Activated B cell treated with CpG ODN at 0.5 μM for 24 hours (primary cell): ENCODE data around the gene NKX1-1. TPM values are rescaled to one million over a fixed set of nuclear protein-coding genes. Genes with fewer than 3 reads are reported as not detected.

Experiments
- ATAC-seq: fragments of 200-7000 bp; cut with Tn5 transposase; one replicate; pipeline ENCODE4 v1.10.0; 2021; ENCODE audit warnings: low read depth, mild to moderate bottlenecking, moderate library complexity
- CTCF ChIA-PET: fragments of 350-600 bp; sonication (Branson Sonifier 250); formaldehyde crosslinking; loops from one replicate; lab custom pipeline; 2021; ENCODE audit warnings: antibody characterized with exemption; lab: Charles Lee
- POLR2A ChIA-PET: fragments of 350-600 bp; sonication (Branson Sonifier 250); formaldehyde crosslinking; loops from one replicate; lab custom pipeline; 2021; ENCODE audit warnings: antibody characterized with exemption; lab: Charles Lee
- DNase-seq: peaks from one replicate; pipeline ENCODE4 v3.0.0; 2022
- H3K27ac Mint-ChIP-seq: one replicate; pipeline ENCODE4 v1.8.0; 2020; ENCODE audit warnings: mixed read lengths
- H3K27me3 Mint-ChIP-seq: one replicate; pipeline ENCODE4 v1.8.0; 2021; ENCODE audit warnings: mixed read lengths
- H3K36me3 Mint-ChIP-seq: one replicate; pipeline ENCODE4 v1.8.0; 2021; ENCODE audit warnings: low read depth, mixed read lengths
- H3K4me1 Mint-ChIP-seq: one replicate; pipeline ENCODE4 v1.8.0; 2021; ENCODE audit warnings: mixed read lengths
- H3K4me3 Mint-ChIP-seq: one replicate; pipeline ENCODE4 v1.8.0; 2020; ENCODE audit warnings: mild to moderate bottlenecking, mixed read lengths
- H3K9me3 Mint-ChIP-seq: one replicate; pipeline ENCODE4 v1.8.0; 2020; ENCODE audit warnings: mixed read lengths
- intact Hi-C: fragments of 100-400 bp; cut with micrococcal nuclease; formaldehyde crosslinking; loops from one replicate; pipeline ENCODE4 v1.15.1; 2024
- total RNA-seq: library from RNA; stranded (reverse); gene quantifications from 2 replicates; pipeline ENCODE4 v1.2.3, GENCODE V29; 2022
- TF ChIP-seq, protein P1 (sequence below): fragments of 200-600 bp; IDR thresholded peaks from one replicate; pipeline ENCODE4 v1.8.0; 2022; ENCODE audit warnings: antibody characterized with exemption, mild to moderate bottlenecking

The NKX1-1 gene
- total RNA-seq, 1 donor from 2014 or later, result not detected

DNA sequence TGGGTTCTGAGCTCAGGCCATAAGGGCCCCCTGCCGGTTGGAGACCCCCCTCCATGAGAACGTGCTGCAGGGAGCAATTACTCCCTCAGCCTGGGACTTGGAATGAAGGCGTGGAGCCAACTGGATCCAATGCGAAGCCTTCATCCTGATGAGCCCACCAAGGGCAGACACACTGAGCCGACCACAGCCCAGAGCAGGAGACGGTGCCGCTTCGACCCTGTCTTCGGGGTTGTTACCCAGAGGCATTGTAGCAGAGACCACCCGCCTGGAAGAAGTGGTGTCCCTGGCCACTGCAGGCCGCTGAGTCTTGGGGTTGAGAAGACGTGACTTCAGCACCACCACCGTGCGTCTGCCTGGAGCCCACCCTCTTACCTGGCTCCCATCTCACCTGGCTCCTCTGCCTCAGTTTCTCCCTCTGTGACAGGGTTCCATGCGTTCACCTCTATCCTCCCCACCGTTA lies 7.0 kb upstream of the NKX1-1 start:
- TF ChIP-seq, protein P1, sequence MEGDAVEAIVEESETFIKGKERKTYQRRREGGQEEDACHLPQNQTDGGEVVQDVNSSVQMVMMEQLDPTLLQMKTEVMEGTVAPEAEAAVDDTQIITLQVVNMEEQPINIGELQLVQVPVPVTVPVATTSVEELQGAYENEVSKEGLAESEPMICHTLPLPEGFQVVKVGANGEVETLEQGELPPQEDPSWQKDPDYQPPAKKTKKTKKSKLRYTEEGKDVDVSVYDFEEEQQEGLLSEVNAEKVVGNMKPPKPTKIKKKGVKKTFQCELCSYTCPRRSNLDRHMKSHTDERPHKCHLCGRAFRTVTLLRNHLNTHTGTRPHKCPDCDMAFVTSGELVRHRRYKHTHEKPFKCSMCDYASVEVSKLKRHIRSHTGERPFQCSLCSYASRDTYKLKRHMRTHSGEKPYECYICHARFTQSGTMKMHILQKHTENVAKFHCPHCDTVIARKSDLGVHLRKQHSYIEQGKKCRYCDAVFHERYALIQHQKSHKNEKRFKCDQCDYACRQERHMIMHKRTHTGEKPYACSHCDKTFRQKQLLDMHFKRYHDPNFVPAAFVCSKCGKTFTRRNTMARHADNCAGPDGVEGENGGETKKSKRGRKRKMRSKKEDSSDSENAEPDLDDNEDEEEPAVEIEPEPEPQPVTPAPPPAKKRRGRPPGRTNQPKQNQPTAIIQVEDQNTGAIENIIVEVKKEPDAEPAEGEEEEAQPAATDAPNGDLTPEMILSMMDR, result no peak
- POLR2A ChIA-PET, result no interaction called here
- no peak overlapping the region for H3K4me3 Mint-ChIP-seq
- intact Hi-C loops, result no loop called here
- DNase-seq, result no peak
- H3K4me1 Mint-ChIP-seq, result no peaks in the 10 kb centered on the region
- H3K9me3 Mint-ChIP-seq, result no peaks in the 10 kb centered on the region
- H3K27ac Mint-ChIP-seq, result no peak overlapping the region
- no peaks in the 10 kb centered on the region for H3K36me3 Mint-ChIP-seq
- no peak for ATAC-seq
- CTCF ChIA-PET, result no interaction called here
- peaks cover 49% of the 10 kb centered on the region for H3K27me3 Mint-ChIP-seq

DNA sequence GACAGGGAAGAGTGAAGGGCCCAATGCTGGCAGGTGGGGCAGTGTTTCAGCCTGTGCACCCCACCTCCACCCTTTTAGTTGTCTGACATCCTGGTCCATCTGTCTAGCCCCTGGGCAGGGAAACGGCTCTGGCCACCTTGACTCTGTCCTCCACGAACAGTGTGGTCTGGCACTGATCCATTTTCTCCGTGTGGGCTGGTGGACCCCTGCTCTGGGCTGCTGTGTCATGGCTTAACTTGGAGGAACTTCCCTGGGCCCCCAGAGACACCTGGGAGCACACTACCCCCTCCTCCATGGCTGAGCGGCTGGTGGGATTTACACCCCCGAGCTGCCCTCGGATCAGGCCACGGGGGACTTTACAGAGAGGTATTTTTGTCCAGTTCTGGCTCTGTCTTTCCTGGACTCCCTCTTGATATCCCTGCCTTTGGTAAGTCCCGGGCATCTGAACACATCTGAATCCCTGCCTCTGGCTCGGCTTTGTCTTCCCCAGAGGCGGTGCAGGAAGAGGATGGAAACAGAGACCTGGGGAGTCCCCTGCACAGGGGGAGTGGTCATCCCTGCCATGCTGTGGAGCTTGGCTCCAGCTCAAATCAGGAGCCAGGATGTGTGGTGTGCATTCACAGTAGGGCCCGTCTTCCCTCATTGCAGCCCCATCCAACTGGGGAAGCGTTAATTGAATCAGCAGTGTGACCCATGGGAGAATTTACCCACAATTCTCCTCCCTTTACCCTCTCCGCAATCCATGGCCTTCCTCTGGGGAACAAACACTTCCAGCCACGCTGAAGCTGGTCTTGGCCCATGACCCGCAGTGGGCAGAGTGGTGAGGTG lies 6.3 kb upstream of the NKX1-1 start:
- ChIA-PET POLR2A (no interaction called here), CTCF (no interaction called here)
- Mint-ChIP-seq H3K9me3 (no peaks in the 10 kb centered on the region), H3K36me3 (no peaks in the 10 kb centered on the region), H3K27me3 (peaks cover 51% of the 10 kb centered on the region), H3K4me3 (no peak overlapping the region), H3K4me1 (no peaks in the 10 kb centered on the region), H3K27ac (no peak overlapping the region)
- DNase-seq, result no peak
- intact Hi-C loops, result no loop called here
- TF ChIP-seq, protein P1, result no peak
- no peak for ATAC-seq

DNA sequence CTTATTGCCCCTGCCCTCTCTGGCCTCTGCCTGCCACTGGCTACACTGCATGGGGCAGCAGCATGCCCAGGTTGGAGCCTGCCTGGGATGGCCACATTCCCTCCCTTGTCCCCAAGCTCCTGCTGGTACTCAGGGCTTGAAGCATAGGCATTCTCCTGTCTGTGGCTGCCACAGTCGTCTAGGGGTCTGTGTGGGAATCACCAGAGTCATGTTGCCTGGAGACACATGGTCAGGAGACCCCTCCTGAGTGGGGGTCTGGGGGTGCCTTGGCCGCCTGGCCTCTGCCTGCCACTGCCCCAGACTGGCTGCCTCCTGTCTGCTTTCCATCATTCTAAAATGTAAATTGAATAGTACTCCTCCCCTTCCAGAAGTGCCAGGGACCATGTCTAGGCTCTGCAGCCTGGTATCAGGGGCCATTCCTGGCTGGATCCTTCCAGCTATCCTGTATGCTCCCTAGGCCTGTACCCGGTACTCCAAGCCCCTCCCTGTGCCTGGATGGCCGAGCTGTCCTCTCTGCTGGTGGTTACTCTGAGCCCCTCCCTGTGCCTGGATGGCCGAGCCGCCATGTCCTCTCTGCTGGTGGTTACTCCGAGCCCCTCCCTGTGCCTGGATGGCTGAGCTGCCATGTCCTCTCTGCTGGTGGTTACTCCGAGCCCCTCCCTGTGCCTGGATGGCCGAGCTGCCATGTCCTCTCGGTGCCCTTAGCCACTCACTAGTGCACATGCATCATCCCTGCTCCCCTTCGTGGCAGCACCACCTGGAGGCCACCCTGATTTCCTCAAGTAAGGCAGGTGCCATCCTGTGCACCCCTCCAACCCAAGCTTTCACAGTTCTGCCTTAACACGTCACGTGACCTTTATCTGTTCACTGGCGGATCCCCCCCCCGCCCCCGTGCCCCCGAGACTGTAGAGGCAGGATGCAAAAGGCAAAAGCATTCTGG lies 5.5 kb upstream of the NKX1-1 start:
- no peaks in the 10 kb centered on the region for H3K36me3 Mint-ChIP-seq
- ATAC-seq (no peak), DNase-seq (no peak)
- ChIA-PET POLR2A (no interaction called here), CTCF (no interaction called here)
- no peak overlapping the region for H3K4me3 Mint-ChIP-seq
- H3K27me3 Mint-ChIP-seq, result peaks cover 56% of the 10 kb centered on the region
- H3K9me3 Mint-ChIP-seq, result no peaks in the 10 kb centered on the region
- TF ChIP-seq, protein P1, result no peak
- intact Hi-C loops, result no loop called here
- peaks cover 1% of the 10 kb centered on the region for H3K4me1 Mint-ChIP-seq
- no peak overlapping the region for H3K27ac Mint-ChIP-seq

DNA sequence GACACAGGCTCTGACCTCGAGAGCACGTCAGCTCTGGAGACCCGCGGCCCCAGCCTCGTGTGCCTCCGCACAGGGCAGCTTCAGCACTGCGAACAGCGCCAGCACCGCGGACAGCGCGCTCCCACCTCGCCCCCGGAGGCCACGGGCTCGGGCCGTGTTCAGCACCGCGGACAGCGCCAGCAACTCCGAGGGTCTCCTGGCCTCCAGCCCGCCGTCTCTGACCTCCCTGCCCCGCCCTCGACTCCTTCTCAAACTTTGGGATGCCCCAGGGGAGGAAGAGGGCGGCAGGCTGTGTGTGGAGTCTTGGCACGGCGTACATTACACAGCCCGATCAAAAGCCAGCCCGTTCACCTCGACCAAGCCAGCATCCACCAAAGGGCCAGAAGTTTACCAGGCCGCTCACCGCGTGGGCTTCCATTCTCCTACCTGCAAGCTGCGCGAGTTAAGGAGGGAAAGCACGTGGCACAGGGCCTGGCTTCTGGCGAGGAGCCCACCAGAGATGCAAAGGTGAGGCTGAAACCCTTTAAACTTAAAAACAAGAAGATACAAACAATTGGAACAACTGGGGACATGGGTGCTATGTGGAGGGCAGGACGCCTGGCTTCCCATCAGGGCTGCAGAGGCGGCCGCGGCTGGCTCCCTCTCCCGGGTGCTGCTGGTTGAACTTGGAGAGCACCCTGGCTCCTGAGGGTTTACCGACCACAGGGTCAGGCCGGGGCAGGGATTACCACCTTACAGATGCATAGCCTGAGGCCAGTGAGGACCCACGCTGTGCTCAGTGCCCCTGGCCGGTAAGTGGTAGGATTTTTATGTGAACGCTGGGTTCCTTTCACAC lies 4.5 kb upstream of the NKX1-1 start:
- no peak overlapping the region for H3K27ac Mint-ChIP-seq
- H3K27me3 Mint-ChIP-seq, result peaks cover 49% of the 10 kb centered on the region
- CTCF ChIA-PET, result no interaction called here
- no peak overlapping the region for H3K4me3 Mint-ChIP-seq
- no peaks in the 10 kb centered on the region for H3K36me3 Mint-ChIP-seq
- peak; percentile 50 for ATAC-seq
- no peaks in the 10 kb centered on the region for H3K9me3 Mint-ChIP-seq
- POLR2A ChIA-PET, result no interaction called here
- peaks cover 1% of the 10 kb centered on the region for H3K4me1 Mint-ChIP-seq
- intact Hi-C loops, result no loop called here
- no peak for DNase-seq
- TF ChIP-seq, protein P1, result no peak
